Measurements from ENCODE around the gene PALB2.
"Not testable (repeated sequence)": the region's sequence is repeated elsewhere in the genome, so short reads cannot be mapped to it uniquely, and the experiment has no call there.

PALB2 gene

DNA sequence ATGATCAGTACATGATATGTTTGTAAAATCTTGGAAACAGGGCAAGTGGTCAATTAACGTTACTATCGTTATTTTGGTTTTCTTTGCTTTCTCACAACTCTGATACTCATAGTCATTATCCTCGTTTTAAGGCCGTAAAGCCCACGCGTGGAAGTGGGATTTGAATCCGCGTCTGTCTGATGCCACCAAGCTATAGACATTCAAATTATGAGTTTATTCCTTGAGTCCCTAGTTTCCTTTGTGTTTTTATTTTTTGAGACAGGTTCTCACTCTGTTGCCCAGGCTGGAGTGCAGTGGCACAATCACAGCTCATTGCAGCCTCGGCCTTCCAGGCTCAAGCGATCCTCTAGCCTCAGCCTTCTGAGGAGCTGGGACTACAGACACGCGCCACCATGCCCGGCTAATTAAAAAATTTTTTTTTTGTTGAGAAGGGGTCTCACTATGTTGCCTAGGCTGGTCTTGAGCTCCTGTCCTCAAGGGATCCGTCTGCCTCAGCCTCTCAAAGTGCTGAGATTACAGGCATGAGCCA, 1.2 kb upstream of the PALB2 start:
- no peak for DNase-seq

DNA sequence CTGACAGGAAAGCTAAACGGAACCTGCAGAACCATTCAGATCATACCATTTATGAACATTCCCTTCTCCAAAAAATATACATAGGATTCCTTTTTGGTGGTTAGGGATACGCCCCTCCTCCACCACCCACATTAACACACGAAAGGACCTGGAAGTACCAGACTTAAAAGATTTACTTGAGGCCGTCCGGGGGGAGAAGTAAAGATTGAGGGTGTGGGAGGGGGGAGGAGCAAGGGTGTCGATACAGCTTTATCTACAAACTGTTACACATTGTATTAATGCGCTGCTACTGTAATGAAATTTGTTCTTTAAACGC, 537 bp downstream of the PALB2 start:
- no peak for DNase-seq

GRCh38 chr16:23635958-23636357, 5.2 kb downstream of the PALB2 start:
- no peak for DNase-seq

DNA sequence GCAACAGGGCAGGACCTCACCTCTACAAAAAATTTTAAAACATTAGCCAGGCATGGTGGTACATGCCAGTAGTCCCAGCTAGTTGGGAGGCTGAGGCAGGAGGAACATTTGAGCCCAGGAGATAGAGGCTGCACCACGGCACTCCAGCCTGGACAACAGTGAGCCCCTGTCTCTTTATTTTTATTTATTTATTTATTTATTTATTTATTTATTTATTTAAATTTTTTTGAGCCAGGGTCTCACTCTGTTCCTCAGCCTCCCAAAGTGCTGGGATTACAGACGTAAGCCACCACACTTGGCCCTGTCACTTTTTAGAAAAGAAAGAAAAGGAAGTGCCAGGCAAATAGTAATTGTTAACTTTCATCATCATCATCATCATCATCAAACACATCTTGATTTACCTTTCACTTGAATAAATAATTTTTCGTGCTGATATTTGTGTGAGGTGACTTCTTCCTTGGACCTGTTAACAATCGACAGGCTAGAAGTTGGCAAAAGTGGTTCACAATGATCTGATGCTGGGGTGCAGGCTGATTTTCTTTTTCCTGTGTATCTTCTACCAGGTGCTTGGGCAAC, 6.6 kb downstream of the PALB2 start:
- no peak for DNase-seq

GRCh38 chr16:23631874-23632273, 9.2 kb downstream of the PALB2 start:
- DNase-seq = not testable (repeated sequence)

GRCh38 chr16:23629516-23629915, 11.6 kb downstream of the PALB2 start:
- DNase-seq = no peak

DNA sequence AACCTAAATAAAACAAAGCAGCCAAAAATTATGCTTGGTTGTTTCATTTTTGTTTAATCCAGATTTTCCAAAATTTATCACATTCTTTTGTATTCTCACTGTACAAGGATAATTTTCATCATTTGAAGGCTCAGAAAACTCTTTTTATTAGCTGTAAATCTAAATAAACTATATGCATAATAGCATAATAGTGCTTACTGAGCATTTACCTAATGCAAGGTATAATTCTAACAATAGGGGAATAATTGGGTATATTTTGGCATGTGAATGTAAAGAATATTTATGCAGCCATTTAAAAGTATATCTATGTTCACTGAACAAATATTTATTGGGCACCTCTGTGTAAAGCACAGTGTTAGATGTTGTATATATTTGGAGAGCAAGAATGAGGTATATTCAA, 17.0 kb downstream of the PALB2 start:
- no peak for DNase-seq

GRCh38 chr16:23615805-23616204, 25.3 kb downstream of the PALB2 start:
- no peak for DNase-seq

GRCh38 chr16:23611936-23612335, 29.2 kb downstream of the PALB2 start:
- DNase-seq = no peak

- DNase-seq = not testable (repeated sequence)
These were observed 30.2 kb downstream of the PALB2 start for GRCh38 chr16:23610905-23611304.

DNA sequence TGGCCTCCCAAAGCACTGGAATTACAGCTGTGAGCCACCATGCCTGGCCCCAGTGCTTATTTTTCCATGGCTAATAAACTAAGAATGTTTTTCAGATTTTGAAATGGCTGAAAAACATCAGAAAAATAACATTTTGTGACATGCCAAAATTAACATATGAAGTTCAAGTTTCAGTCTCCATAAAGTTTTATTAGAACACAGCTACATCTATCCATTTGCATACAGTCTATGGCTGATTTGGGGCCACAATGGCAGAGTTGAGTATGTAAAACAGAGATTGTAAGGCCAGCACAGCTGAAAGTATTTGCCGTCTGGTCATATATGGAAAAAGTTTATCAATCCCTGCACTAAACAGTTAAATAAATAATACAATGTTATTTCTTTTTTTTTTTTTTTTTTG, 31.2 kb downstream of the PALB2 start:
- no peak for DNase-seq

DNA sequence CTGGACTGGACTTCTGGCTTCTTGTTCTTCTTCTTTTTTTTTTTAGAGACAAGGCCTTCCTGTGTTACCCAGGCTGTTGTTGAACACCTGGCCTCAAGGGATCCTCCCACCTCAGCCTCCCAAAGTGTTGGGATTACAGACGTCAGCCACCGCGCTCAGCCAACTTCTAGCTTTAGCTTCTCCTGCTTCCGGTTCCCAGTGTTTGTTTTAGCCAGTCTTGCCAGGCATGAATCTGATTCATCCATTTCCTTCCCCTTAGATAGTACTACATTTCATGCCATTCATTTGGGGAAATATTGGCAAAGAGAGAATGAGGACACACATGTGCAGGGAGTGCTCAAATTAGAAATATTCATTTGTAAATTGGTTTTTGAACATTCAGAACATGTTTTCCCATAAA, 32.9 kb downstream of the PALB2 start:
- no peak for DNase-seq

DNA sequence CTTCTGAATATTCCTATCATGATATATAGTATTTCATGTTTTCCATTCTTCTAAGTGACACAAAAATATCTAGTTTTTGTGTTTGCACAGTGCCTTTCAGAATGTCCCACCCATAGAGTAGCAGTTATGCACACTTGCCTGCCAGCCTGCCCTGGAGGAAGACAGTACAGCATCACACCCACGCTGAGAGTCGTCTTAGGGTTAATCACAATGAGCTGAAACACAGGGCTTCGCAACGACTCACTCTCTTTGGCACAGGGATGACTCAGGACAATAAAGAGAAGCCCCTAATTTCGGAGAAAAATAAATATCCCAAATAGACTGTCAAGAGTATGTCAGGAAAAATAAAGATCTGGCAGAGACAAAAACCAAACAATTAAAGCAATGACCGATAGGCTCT, 33.4 kb downstream of the PALB2 start:
- DNase-seq = no peak

DNA sequence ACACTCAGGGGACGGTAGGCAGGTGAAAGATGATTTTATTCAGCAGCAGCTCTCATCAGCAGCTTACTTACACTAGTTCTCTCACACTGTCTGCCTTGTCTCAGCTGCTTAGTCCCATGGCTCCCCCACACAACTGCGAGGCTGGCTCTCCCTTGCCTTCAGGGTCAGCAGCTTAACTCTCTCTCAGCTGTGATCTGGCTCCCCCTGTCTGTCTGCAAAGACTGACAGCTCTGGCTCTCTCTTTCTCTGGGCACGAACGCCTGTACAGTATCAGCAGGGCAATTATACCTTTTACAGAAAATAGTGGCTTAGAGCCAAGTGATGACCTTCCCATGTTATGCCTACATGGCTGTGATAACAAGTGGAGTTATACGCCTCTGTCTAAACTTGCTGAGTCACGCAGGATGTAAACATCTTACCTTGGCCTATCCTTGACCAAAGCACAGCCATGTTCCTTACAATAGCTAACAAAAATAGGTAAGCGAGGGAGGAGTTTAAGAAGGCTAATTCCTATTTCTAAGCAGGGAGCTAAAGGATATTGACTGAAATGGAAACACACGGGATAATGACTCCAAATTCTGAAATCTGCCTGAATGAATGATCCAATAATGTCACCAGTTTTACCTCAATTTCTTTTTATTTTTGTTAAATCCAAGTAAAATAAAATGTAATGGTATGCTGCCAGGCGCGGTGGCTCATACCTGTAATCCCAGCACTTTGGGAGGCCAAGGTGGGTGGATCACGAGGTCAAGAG, 43.9 kb downstream of the PALB2 start:
- no peak for DNase-seq

- DNase-seq = peak; percentile 79
These were observed 45.0 kb downstream of the PALB2 start, which contains the start of gene NDUFAB1 for GRCh38 chr16:23595951-23596720. NDUFAB1 (minus strand) TSS chr16:23596316; CDS start chr16:23596290, 26 bp downstream.

GRCh38 chr16:23595246-23595950, 45.7 kb downstream of the PALB2 start:
- DNase-seq = no peak

DNA sequence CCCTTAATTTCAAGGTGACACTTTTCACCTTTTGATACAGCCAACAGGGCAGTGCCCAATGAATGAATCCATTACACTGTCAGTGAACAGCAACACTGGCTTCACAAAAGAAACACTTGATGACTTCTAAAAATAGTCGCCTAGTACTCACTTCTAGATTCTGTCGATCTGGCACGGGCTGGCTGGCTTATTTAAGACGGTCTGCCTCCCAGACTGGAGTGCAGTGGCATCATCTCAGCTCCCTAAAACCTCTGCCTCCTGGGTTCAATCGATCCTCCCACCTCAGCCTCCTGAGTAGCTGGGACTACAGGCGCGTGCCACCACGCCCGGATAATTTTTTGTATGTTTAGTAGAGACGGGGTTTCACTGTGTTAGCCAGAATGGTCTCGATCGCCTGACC, 46.9 kb downstream of the PALB2 start:
- no peak for DNase-seq

GRCh38 chr16:23590181-23590580, 50.9 kb downstream of the PALB2 start:
- no peak for DNase-seq

- no peak for DNase-seq
These were observed 53.4 kb downstream of the PALB2 start for GRCh38 chr16:23587726-23588125.

DNA sequence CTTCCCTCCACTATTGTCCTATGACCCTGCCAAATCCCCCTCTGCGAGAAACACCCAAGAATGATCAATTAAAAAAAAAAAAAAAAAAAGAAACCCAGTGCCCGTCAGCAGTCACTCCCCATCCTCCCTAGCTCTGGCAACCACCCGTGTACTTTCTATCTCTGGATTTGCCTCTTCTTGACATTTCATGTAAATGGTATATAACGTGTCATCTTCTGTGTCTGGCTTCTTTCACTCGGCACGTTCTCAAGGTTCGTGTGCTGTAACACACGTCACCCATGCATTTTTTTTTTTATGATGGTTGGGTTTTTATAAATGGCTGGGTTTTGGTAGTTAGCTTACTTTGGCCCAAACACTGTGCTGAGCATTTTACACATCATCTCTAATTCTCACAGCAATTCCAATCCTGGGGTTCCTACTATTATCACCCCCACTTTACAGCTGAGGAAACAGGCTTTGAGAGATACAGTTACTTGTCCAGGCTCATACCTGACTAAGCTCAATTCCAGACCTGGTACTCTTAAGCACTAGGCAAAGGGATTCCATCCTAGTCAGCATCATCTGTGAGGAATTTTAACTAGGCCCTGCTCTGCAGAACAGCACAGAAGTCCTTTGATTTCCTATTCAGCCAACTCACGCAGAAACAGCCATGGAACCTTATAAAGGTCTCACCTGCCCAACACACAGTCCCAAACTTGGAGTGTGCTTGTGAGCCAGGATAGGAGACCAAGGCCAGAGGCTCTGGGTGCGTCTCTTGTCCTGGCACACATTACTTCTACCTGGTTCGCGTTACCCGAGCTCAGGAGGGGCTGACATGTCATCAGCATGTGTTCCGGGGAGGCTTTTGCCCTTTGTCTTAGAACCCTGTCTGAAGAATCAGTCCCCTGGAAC, 56.7 kb downstream of the PALB2 start:
- no peak for DNase-seq

GRCh38 chr16:23583271-23583670, 57.8 kb downstream of the PALB2 start:
- not testable (repeated sequence) for DNase-seq

GRCh38 chr16:23581764-23582163, 59.3 kb downstream of the PALB2 start:
- DNase-seq = no peak

Data from DMS79 treated with DMSO at 0.1 percent for 48 hours (cell line).